Neural cell (in vitro differentiated cells): ENCODE data around the gene CCM2L. TPM values are rescaled to one million over a fixed set of nuclear protein-coding genes. Genes with fewer than 3 reads are reported as not detected.

Experiments used
- H2AFZ ChIP-seq: fragments of 200-600, 300-800 bp; sonication (generic), shearing (Covaris generic); 2 replicates; pipeline ENCODE4 v1.6.0; 2014; ENCODE audit warnings: low read depth, mild to moderate bottlenecking, antibody characterized with exemption, low read length, moderate library complexity
- H3F3A ChIP-seq: fragments of 200-600 bp; shearing (Covaris generic); 2 replicates; pipeline ENCODE4 v1.6.1; 2016; ENCODE audit warnings: mild to moderate bottlenecking, moderate library complexity, mixed read lengths, antibody characterized with exemption, low read length; ENCODE audit not compliant: insufficient read depth, poor library complexity, severe bottlenecking
- H3K27ac ChIP-seq: fragments of 200-600, 300-800 bp; sonication (generic), shearing (Covaris generic); 2 replicates; pipeline ENCODE4 v1.5.1; 2014; ENCODE audit warnings: mild to moderate bottlenecking, low read length, moderate library complexity
- H3K27me3 ChIP-seq: fragments of 300-800, 200-600 bp; sonication (generic), shearing (Covaris generic); 2 replicates; pipeline ENCODE4 v1.6.0; 2014; ENCODE audit warnings: mild to moderate bottlenecking, low read depth, low read length, moderate library complexity; ENCODE audit not compliant: insufficient read depth
- H3K36me3 ChIP-seq: fragments of 300-800, 200-600 bp; sonication (generic), shearing (Covaris generic); 2 replicates; pipeline ENCODE4 v1.5.1; 2014; ENCODE audit warnings: mild to moderate bottlenecking, antibody characterized with exemption, low read length, moderate library complexity; ENCODE audit not compliant: insufficient read depth
- H3K4me2 ChIP-seq: fragments of 300-800, 200-600 bp; sonication (generic), shearing (Covaris generic); 2 replicates; pipeline ENCODE4 v1.6.0; 2014; ENCODE audit warnings: mild to moderate bottlenecking, low read length
- H3K4me3 ChIP-seq: fragments of 300-800, 200-600 bp; sonication (generic), shearing (Covaris generic); 2 replicates; pipeline ENCODE4 v1.5.1; 2014; ENCODE audit warnings: mild to moderate bottlenecking, low read length, moderate library complexity
- H3K79me2 ChIP-seq: fragments of 200-600 bp; shearing (Covaris generic); replicated peaks from 2 replicates; pipeline ENCODE4 v1.6.0; 2014; ENCODE audit warnings: mild to moderate bottlenecking, low read length, moderate library complexity; ENCODE audit not compliant: insufficient read depth
- H3K9ac ChIP-seq: fragments of 300-800, 200-600 bp; sonication (generic), shearing (Covaris generic); 2 replicates; pipeline ENCODE4 v1.6.1; 2016; ENCODE audit warnings: mild to moderate bottlenecking, low read length, mixed read lengths
- H3K9me2 ChIP-seq: fragments of 200-600 bp; shearing (Covaris generic); 2 replicates; pipeline ENCODE4 v1.6.1; 2016; ENCODE audit warnings: mild to moderate bottlenecking, low read length, mixed read lengths; ENCODE audit not compliant: insufficient read depth
- H3K9me3 ChIP-seq: fragments of 200-600, 300-800 bp; sonication (generic), shearing (Covaris generic); 2 replicates; pipeline ENCODE4 v1.6.1; 2016; ENCODE audit warnings: mild to moderate bottlenecking, mixed run types, low read length, moderate library complexity, mixed read lengths
- H4K20me1 ChIP-seq: fragments of 200-600 bp; shearing (Covaris generic); 2 replicates; pipeline ENCODE4 v1.6.1; 2016; ENCODE audit warnings: mild to moderate bottlenecking, mixed run types; ENCODE audit not compliant: insufficient read depth
- EP300 ChIP-seq: fragments of 450-650 bp; conservative IDR thresholded peaks from 2 replicates; pipeline ENCODE4 v1.6.1; 2014; ENCODE audit warnings: antibody characterized with exemption, mild to moderate bottlenecking, moderate library complexity; ENCODE audit not compliant: poor library complexity, severe bottlenecking
- EZH2 ChIP-seq: fragments of 200-600, 300-800 bp; shearing (Covaris generic), sonication (generic); IDR thresholded peaks from 2 replicates; pipeline ENCODE4 v1.6.1; 2014; ENCODE audit warnings: antibody characterized with exemption, low read length, borderline replicate concordance, mild to moderate bottlenecking; ENCODE audit not compliant: insufficient read depth, poor library complexity, severe bottlenecking
- MXI1 ChIP-seq: fragments of 450-650 bp; conservative IDR thresholded peaks from 2 replicates; pipeline ENCODE4 v1.6.1; 2014; ENCODE audit warnings: antibody characterized with exemption, mild to moderate bottlenecking; ENCODE audit not compliant: poor library complexity, severe bottlenecking
- POLR2AphosphoS5 ChIP-seq: IDR thresholded peaks from 2 replicates; pipeline ENCODE4 v1.6.1; 2012
- RAD21 ChIP-seq: fragments of 450-650 bp; conservative IDR thresholded peaks from 2 replicates; pipeline ENCODE4 v1.6.1; 2014; ENCODE audit warnings: antibody characterized with exemption, mild to moderate bottlenecking, moderate library complexity
- SMC3 ChIP-seq: fragments of 450-650 bp; conservative IDR thresholded peaks from 2 replicates; pipeline ENCODE4 v1.6.1; 2014; ENCODE audit warnings: antibody characterized with exemption, mild to moderate bottlenecking, moderate library complexity; ENCODE audit not compliant: poor library complexity
- TAF1 ChIP-seq: IDR thresholded peaks from 2 replicates; pipeline ENCODE4 v1.6.1; 2012; ENCODE audit warnings: low read depth
- polyA plus RNA-seq: library from polyadenylated mRNA; depleted of rRNA; stranded (reverse); fragments of >200 nt; gene quantifications from 2 replicates; pipeline ENCODE4 v1.2.3, GENCODE V29; 2014
- TF ChIP-seq, protein P1 (sequence below): IDR thresholded peaks from 2 replicates; pipeline ENCODE4 v1.6.1; 2012; ENCODE audit warnings: borderline replicate concordance
- TF ChIP-seq, protein P2 (sequence below): fragments of 450-650 bp; IDR thresholded peaks from 2 replicates; pipeline ENCODE4 v1.5.1; 2014; ENCODE audit warnings: antibody characterized with exemption, mild to moderate bottlenecking, moderate library complexity; ENCODE audit not compliant: poor library complexity, severe bottlenecking

The CCM2L gene
- polyA plus RNA-seq, 1 donor from 2014 or later = 3.0 TPM

GRCh38 chr20:32009564-32009963 lies 674 bp upstream of the CCM2L start:
- Histone ChIP-seq H3K9me3 (no peaks in the 10 kb centered on the region), H3K27me3 (no peaks in the 10 kb centered on the region), H3K9ac (no peak overlapping the region), H3K36me3 (no peaks in the 10 kb centered on the region), H3K27ac (no peak overlapping the region), H3K79me2 (no peaks in the 10 kb centered on the region), H3K4me3 (no peak overlapping the region), H3K4me2 (no peak overlapping the region), H2AFZ (no peak overlapping the region), H4K20me1 (no peaks in the 10 kb centered on the region), H3K9me2 (no peaks in the 10 kb centered on the region), H3F3A (no peaks in the 10 kb centered on the region)
- TF ChIP-seq EZH2 (no peak), SMC3 (no peak), TAF1 (no peak), POLR2AphosphoS5 (no peak), MXI1 (no peak), EP300 (no peak), RAD21 (no peak)
- TF ChIP-seq, protein P1, sequence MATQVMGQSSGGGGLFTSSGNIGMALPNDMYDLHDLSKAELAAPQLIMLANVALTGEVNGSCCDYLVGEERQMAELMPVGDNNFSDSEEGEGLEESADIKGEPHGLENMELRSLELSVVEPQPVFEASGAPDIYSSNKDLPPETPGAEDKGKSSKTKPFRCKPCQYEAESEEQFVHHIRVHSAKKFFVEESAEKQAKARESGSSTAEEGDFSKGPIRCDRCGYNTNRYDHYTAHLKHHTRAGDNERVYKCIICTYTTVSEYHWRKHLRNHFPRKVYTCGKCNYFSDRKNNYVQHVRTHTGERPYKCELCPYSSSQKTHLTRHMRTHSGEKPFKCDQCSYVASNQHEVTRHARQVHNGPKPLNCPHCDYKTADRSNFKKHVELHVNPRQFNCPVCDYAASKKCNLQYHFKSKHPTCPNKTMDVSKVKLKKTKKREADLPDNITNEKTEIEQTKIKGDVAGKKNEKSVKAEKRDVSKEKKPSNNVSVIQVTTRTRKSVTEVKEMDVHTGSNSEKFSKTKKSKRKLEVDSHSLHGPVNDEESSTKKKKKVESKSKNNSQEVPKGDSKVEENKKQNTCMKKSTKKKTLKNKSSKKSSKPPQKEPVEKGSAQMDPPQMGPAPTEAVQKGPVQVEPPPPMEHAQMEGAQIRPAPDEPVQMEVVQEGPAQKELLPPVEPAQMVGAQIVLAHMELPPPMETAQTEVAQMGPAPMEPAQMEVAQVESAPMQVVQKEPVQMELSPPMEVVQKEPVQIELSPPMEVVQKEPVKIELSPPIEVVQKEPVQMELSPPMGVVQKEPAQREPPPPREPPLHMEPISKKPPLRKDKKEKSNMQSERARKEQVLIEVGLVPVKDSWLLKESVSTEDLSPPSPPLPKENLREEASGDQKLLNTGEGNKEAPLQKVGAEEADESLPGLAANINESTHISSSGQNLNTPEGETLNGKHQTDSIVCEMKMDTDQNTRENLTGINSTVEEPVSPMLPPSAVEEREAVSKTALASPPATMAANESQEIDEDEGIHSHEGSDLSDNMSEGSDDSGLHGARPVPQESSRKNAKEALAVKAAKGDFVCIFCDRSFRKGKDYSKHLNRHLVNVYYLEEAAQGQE = no peak
- TF ChIP-seq, protein P2, sequence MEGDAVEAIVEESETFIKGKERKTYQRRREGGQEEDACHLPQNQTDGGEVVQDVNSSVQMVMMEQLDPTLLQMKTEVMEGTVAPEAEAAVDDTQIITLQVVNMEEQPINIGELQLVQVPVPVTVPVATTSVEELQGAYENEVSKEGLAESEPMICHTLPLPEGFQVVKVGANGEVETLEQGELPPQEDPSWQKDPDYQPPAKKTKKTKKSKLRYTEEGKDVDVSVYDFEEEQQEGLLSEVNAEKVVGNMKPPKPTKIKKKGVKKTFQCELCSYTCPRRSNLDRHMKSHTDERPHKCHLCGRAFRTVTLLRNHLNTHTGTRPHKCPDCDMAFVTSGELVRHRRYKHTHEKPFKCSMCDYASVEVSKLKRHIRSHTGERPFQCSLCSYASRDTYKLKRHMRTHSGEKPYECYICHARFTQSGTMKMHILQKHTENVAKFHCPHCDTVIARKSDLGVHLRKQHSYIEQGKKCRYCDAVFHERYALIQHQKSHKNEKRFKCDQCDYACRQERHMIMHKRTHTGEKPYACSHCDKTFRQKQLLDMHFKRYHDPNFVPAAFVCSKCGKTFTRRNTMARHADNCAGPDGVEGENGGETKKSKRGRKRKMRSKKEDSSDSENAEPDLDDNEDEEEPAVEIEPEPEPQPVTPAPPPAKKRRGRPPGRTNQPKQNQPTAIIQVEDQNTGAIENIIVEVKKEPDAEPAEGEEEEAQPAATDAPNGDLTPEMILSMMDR = no peak

DNA sequence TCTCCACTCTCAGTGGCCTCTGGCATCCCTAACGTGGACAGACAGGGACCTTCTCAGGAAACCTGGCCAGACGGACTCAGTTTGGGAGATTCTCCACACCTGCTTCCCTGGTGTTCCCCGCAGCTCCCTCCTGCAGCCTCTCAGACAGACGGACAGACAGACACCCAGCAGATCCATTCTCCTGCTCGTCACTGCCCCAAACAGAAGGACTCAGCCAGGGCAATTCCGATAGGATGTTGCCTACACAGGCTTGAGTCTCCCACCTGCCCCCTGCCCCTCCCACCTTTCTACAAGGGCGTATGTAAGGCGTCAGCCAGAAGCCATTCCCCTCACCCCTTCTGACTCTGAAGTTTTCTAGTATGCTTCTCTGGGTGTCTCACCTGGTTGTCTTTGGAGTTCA lies 428 bp downstream of the CCM2L start:
- Histone ChIP-seq H3K9me2 (no peaks in the 10 kb centered on the region), H3K27me3 (no peaks in the 10 kb centered on the region), H3K36me3 (no peaks in the 10 kb centered on the region), H3F3A (no peaks in the 10 kb centered on the region), H3K4me3 (no peak overlapping the region), H3K79me2 (no peaks in the 10 kb centered on the region), H3K4me2 (no peak overlapping the region), H2AFZ (no peak overlapping the region), H3K9me3 (no peaks in the 10 kb centered on the region), H3K27ac (no peak overlapping the region), H4K20me1 (no peaks in the 10 kb centered on the region), H3K9ac (no peak overlapping the region)
- TF ChIP-seq TAF1 (no peak), SMC3 (no peak), MXI1 (no peak), RAD21 (no peak), EZH2 (no peak), POLR2AphosphoS5 (no peak)
- TF ChIP-seq, protein P1 = no peak
- TF ChIP-seq, protein P2 = no peak
